Cardiac septum (tissue), 1 donor: ENCODE results near the gene NISCH. TPM values are rescaled to one million over a fixed set of nuclear protein-coding genes. Genes with fewer than 3 reads are reported as not detected.

Experiments used
- DNase-seq: peaks from one replicate; pipeline ENCODE4 v3.0.0-alpha.2; 2020; ENCODE audit warnings: low spot score
- intact Hi-C: fragments of 100-400 bp; cut with DNase I; formaldehyde crosslinking; loops from one replicate; pipeline ENCODE4 v1.14.0; 2022
- total RNA-seq: library from RNA; stranded (reverse); fragmentation: NEBNext Ultra II Directional; extraction: Animal tissue kit (Norgen Biotek cat#: 25700); gene quantifications from one replicate; pipeline ENCODE4 v1.2.1, GENCODE V29; 2021
- donor health status: DM: no; HTN: no; CAD: no.

Gene NISCH
- total RNA-seq, 1 donor from 2014 or later = 59.1 TPM

GRCh38 chr3:52483577-52484381 lies 28.4 kb downstream of the NISCH start:
- intact Hi-C loops = loop anchor here (2.0 kb wide), 1 partner anchor 47 kb away; no protein-coding TSS in a partner anchor
- DNase-seq = no peak

DNA sequence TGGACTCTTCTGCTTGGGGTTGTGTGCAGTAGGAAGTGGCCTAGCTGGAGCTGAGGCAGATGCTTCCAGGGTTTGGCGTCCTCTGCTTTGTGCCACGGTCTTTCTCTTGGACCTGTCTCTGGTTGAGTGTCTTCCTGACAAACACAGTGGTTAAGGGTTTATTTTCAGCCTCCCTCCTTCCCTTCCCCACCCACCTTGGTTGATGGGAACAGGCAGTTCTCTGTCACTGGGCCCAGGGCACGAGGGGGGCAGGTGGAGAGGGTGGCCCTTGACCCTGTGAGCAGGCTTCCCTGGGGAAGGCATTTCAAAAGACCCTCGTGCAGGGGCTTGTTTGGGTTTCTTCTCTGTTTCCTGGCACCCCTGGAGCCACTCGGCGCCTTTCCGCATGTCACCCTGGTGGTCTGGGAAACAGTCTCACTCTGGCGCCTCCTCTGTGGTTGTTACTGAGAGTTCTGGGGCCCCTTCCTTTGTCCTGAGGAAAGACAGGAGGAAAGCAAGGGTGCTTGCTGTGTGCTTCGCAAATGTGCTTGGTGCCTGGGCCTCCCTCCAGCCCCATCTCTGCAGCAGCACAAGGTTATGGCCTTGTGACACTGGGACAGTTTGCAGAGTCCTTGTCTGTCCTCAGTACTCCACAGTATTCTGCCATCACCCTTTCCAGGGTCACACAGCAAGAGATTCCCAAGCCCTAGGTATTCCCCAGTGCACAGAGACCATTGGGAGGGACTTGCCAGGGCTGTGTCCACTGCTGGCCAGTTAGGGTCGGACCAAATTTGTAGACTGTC lies 29.5 kb downstream of the NISCH start:
- intact Hi-C loops = no loop called here
- DNase-seq = no peak

DNA sequence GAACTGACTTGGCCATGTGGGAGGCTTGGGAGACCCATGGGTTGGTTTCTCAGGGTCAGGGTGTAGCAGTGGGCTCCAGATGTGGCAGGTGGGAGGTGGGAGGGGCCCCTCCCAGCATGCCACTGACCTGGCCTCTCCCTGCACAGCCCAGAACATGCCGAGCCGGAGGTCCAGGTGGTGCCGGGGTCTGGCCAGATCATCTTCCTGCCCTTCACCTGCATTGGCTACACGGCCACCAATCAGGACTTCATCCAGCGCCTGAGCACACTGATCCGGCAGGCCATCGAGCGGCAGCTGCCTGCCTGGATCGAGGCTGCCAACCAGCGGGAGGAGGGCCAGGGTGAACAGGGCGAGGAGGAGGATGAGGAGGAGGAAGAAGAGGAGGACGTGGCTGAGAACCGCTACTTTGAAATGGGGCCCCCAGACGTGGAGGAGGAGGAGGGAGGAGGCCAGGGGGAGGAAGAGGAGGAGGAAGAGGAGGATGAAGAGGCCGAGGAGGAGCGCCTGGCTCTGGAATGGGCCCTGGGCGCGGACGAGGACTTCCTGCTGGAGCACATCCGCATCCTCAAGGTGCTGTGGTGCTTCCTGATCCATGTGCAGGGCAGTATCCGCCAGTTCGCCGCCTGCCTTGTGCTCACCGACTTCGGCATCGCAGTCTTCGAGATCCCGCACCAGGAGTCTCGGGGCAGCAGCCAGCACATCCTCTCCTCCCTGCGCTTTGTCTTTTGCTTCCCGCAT lies 31.8 kb downstream of the NISCH start:
- intact Hi-C loops = no loop called here
- DNase-seq = no peak

- DNase-seq = no peak
- intact Hi-C loops = no loop called here
These were observed 32.6 kb downstream of the NISCH start for GRCh38 chr3:52487788-52488691.

GRCh38 chr3:52488746-52489145 lies 33.3 kb downstream of the NISCH start:
- no peak for DNase-seq
- intact Hi-C loops = no loop called here

- intact Hi-C loops = no loop called here
- DNase-seq = no peak
These were observed 34.0 kb downstream of the NISCH start for GRCh38 chr3:52489453-52489852.

DNA sequence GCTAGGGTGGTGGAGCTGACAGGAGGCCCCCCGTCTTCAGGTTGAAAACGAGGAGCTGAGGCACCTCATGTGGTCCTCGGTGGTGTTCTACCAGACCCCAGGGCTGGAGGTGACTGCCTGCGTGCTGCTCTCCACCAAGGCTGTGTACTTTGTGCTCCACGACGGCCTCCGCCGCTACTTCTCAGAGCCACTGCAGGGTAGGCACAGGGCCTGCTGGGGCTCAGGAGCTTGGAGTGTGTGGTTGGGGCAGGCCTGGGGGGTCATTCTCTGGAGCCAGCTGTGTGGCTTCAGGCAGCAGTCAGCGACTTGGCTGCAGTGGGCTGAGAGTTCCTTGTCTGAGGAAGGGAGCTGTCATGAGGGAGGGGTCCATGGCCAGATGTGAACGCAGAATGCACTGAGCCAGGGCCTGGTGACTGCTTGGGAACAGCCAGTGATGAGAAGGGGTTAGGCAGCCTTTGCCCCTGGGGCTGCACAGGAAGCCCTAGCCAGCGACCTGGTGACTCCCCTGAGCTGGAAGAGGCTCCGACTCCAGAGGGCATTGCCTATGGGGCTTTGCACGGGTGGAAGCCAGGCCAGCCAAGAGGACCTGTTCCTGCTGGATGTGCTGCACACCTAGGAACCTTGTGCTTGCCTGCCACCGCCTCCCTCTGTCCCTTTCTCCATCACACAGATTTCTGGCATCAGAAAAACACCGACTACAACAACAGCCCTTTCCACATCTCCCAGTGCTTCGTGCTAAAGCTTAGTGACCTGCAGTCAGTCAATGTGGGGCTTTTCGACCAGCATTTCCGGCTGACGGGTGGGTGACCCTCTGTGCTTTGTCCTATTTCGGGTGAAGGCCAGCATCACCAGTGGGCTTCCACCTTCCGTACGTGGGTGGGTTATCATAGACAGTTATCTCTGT lies 34.9 kb downstream of the NISCH start:
- DNase-seq = no peak
- intact Hi-C loops = no loop called here

- peak; percentile 85 for DNase-seq
- intact Hi-C loops = no loop called here
These were observed 35.6 kb downstream of the NISCH start for GRCh38 chr3:52490939-52491526.

- no peak for DNase-seq
- intact Hi-C loops = no loop called here
These were observed 36.7 kb downstream of the NISCH start for GRCh38 chr3:52492059-52492458.

GRCh38 chr3:52493232-52494017 lies 38.0 kb downstream of the NISCH start:
- intact Hi-C loops = no loop called here
- DNase-seq = no peak

- DNase-seq = no peak
- intact Hi-C loops = no loop called here
These were observed 39.0 kb downstream of the NISCH start for GRCh38 chr3:52494445-52494844.

DNA sequence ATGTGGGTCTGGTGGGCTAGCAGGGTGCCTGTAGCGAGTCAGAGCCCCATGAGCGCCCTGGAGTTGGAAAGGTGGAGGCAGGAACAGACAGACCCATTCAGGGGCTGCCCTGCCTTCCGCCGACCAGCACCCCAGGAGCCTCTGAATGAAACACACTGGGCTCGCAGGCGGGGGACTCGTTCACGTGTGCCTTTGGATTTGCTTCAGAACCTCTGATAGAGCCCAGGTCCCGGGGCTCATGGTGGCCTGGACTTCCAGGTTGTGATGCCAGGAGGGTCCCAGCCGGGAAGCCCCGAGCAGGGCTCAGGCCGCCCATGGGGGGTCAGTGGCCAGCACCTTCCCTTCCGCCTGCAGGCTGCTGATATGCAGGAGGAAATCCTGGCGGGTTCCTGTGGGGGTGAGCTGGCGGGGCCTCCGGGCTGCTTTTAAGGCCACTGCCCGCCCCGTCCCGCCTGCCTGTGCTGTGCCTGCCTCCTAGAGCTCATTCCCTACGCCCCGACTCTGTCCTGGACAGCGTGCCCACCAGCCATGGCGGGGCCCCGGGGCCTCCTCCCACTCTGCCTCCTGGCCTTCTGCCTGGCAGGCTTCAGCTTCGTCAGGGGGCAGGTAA lies 39.6 kb downstream of the NISCH start, which contains the start of gene STAB1:
Gene STAB1, plus strand, starts transcription at position 453 of the 610 bp plus-strand sequence. Its CDS starts 76 bp downstream, at position 529.
- intact Hi-C loops = no loop called here
- DNase-seq = peak; percentile 82

DNA sequence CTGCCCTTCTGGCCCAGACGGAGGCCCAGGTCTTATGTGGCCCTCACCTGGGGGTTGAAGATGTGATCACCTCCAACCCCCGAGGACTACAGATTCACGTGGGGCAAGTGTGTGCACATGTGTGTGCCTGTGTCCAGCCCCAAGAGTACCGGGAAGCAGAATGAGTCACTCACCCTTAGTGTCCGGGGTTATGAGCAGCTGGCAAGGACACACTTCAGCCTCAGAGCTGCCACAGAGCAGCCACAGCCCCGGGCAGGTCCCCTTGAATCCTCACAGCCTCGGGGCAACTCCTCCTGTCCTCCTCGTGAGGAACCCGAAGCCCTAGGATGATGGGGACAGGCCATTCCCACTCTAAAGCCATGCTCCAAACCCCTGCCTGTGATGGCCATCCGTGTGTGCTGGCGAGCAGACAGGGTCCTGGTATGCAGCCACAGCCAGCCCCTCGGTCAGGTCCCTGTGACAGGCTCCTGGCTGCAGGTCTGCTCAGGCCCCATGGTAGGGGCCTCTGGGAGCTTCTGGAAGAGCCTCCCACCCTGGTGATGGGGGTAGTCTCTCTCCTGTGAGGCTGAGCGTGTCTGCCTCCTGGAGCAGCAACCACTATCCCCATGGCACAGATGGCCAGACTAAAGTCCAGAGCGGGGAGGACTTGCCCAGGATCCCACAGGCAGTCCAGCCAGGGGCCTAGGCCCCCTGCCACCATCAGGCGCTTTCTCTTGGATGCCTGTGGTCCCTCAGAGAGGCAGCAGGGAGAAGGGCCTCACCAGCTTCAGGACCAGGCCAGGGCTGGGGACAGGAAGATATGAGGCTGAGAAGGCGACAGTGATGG lies 40.6 kb downstream of the NISCH start:
- intact Hi-C loops = no loop called here
- no peak for DNase-seq

GRCh38 chr3:52498137-52499054 lies 43.0 kb downstream of the NISCH start:
- DNase-seq = peak; percentile 88
- intact Hi-C loops = no loop called here

- intact Hi-C loops = no loop called here
- DNase-seq = no peak
These were observed 45.6 kb downstream of the NISCH start for GRCh38 chr3:52501046-52501445.
